ENCODE results near the gene FAM118B.

GRCh38 chr11:126207896-126208295, 3.7 kb upstream of the FAM118B start:
- TF ChIP-seq CTCF (IDR thresholded peaks at IDR 0.05; ENCODE audit: insufficient read depth, low read depth, low read length) (no peak), EZH2 (IDR thresholded peaks at IDR 0.05; ENCODE audit: insufficient read depth, low read length) (no peak)

All from astrocyte (in vitro differentiated cells and primary cell).